Measurements from ENCODE around the gene CHST13. TPM values are rescaled to one million over a fixed set of nuclear protein-coding genes. Genes with fewer than 3 reads are reported as not detected.

The CHST13 gene
- total RNA-seq, 4 donors from 2014 or later, result 0.19 to 0.69 (median 0.37) TPM

DNA sequence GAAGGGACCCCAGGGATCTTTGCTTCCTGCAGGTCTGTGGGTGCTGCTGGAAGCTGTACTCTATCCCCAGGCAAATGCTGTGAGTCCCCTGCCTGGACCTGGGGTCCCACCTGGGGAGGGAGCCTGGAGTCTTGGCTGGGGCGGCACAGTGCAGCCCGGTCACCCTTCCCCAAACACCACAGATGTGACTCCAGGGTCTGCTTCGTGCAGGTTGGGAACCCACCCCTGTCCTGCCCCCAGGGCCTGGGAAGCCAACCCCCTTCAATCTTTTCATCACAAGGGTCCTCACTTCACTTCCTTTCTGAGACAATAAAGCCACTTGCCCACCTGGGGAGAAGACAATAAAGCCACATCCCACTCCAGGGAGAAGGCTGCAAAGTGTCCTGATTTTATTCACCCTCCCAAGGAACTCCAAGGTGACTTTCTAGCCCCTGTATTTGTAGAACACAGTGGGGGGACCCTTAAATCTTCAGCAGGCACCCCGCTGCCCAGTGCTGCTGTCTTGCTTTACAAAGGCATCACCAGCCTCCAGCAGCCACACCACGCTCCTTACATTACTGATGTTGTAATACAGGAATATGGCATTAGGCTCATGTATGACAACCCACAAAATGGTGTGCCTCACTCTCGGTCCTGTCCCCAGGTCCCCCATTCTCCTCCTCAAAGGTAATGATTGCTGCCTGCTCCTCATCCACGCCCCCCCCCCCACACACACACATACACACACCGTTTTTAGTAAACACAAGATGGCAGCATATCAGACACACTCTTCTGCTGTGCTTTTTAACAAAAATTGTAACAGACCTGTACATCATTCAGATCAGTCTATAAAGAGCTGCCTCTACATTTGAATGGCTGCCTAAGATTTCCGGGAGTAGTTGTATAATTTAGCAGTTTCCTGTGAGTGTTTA lies 24.9 kb downstream of the CHST13 start:
- no peak for DNase-seq (ENCODE audit: extremely low spot score)
- Histone ChIP-seq H3K4me3 (no peak overlapping the region), H3K27me3 (peaks cover 0 to 40% (median 3%) of the 10 kb centered on the region in 4 donors), H3K27ac (replicated peaks in 1 of 4) (no peak overlapping the region), H3K9me3 (no peaks in the 10 kb centered on the region), H3K36me3 (no peaks in the 10 kb centered on the region), H3K4me1 (no peaks in the 10 kb centered on the region)
- TF ChIP-seq POLR2A (IDR thresholded peaks at IDR 0.05; ENCODE audit: low read depth), result no peak
- TF ChIP-seq CTCF (IDR thresholded peaks at IDR 0.05), result no peak
- no peak for TF ChIP-seq EP300 (IDR thresholded peaks at IDR 0.05)
- no peak for TF ChIP-seq POLR2AphosphoS5 (IDR thresholded peaks at IDR 0.05)
- intact Hi-C loops (cut with DNase I), result no loop called here
- WGBS, result 55% methylated on average over 8 of the region's 9 CpGs

- 67% methylated on average over 12 of the region's 12 CpGs for WGBS
- no peaks in the 10 kb centered on the region for H3K9me3 ChIP-seq
- DNase-seq (ENCODE audit: extremely low spot score), result no peak
- no peak overlapping the region for H3K4me3 ChIP-seq
- TF ChIP-seq EP300 (IDR thresholded peaks at IDR 0.05), result no peak
- no peak for TF ChIP-seq POLR2A (IDR thresholded peaks at IDR 0.05; ENCODE audit: low read depth)
- TF ChIP-seq POLR2AphosphoS5 (IDR thresholded peaks at IDR 0.05), result no peak
- no peak for TF ChIP-seq CTCF (IDR thresholded peaks at IDR 0.05)
- H3K36me3 ChIP-seq, result no peaks in the 10 kb centered on the region
- no peak overlapping the region for H3K27ac ChIP-seq (replicated peaks in 1 of 4)
- intact Hi-C loops (cut with DNase I), result no loop called here
- H3K4me1 ChIP-seq, result no peaks in the 10 kb centered on the region
- H3K27me3 ChIP-seq, result peaks cover 0 to 29% (median 3%) of the 10 kb centered on the region in 4 donors
Measured at GRCh38 chr3:126549861-126550487, 26.0 kb downstream of the CHST13 start.

GRCh38 chr3:126550488-126551051 lies 26.6 kb downstream of the CHST13 start:
- TF ChIP-seq CTCF (IDR thresholded peaks at IDR 0.05), result no peak
- no peak for TF ChIP-seq POLR2A (IDR thresholded peaks at IDR 0.05; ENCODE audit: low read depth)
- no peak for TF ChIP-seq POLR2AphosphoS5 (IDR thresholded peaks at IDR 0.05)
- no peak for TF ChIP-seq EP300 (IDR thresholded peaks at IDR 0.05)

DNA sequence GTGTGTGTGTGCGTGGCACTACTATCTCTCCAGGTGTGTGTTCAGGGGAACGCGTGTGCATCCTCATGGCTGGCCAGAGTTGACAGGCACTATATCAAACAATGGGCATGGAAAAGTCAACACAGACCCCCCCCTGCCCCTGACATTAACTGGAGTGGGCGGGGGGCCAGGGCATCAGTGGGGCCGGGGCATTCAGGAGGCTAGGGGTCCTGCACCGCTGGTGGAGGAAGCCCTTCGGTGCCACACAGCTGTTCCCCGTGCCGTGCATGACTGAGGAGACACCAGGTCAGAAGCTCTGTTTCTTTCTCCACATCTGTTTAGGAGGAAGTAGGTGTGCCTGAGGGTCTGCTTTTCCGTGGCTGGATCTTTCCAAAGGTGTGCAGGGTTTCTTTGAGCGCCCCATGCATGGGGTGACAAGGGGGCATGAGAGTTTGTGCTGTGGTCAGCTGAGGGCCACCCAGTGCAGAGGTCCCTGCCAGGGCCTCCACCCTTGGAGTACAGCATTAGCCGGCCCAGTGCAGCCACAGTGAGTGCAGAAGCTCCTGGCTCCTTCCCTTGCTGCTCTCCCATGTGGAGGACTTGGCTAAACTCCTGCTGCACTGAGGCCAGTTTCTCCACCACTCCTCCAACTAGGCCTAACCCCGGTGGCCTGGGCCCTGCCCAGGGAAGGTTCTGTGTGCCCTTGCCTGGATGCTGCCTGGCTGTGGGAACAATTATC lies 27.3 kb downstream of the CHST13 start:
- WGBS, result 74% methylated on average over 12 of the region's 13 CpGs
- Histone ChIP-seq H3K27me3 (peaks cover 0 to 21% (median 3%) of the 10 kb centered on the region in 4 donors), H3K4me3 (no peak overlapping the region), H3K9me3 (no peaks in the 10 kb centered on the region), H3K27ac (replicated peaks in 1 of 4) (no peak overlapping the region), H3K4me1 (no peaks in the 10 kb centered on the region), H3K36me3 (no peaks in the 10 kb centered on the region)
- DNase-seq (ENCODE audit: extremely low spot score), result peak; percentile 72
- TF ChIP-seq POLR2AphosphoS5 (IDR thresholded peaks at IDR 0.05) (no peak), CTCF (IDR thresholded peaks at IDR 0.05) (no peak), EP300 (IDR thresholded peaks at IDR 0.05) (no peak), POLR2A (IDR thresholded peaks at IDR 0.05; ENCODE audit: low read depth) (no peak)
- intact Hi-C loops (cut with DNase I), result no loop called here

More at GRCh38 chr3:126550488-126551051, 26.6 kb downstream of the CHST13 start:
- H3K27ac ChIP-seq (replicated peaks in 1 of 4), result no peak overlapping the region
- no peak for DNase-seq (ENCODE audit: extremely low spot score)
- 78% methylated on average over 11 of the region's 11 CpGs for WGBS
- no peaks in the 10 kb centered on the region for H3K4me1 ChIP-seq
- H3K4me3 ChIP-seq, result no peak overlapping the region
- H3K9me3 ChIP-seq, result no peaks in the 10 kb centered on the region
- H3K36me3 ChIP-seq, result no peaks in the 10 kb centered on the region
- intact Hi-C loops (cut with DNase I), result no loop called here
- peaks cover 0 to 28% (median 3%) of the 10 kb centered on the region in 4 donors for H3K27me3 ChIP-seq
